A673 (cell line): Measurements from ENCODE around the gene GALNT7. TPM values are rescaled to one million over a fixed set of nuclear protein-coding genes. Genes with fewer than 3 reads are reported as not detected.

ENCODE experiments used
- BruUV-seq: library from RNA; stranded (reverse); fragments of 400-500 nt; replicated peaks from 2 replicates; lab custom pipeline; 2021; lab: Mats Ljungman, UMichigan
- CTCF ChIA-PET: fragments of 300-600 bp; sonication (Branson Sonifier 250); formaldehyde crosslinking; loops from one replicate; lab custom pipeline; 2022; ENCODE audit warnings: antibody characterized with exemption; lab: Charles Lee
- POLR2A ChIA-PET: fragments of 300-600 bp; sonication (Branson Sonifier 250); formaldehyde crosslinking; loops from one replicate; lab custom pipeline; 2022; ENCODE audit warnings: antibody characterized with exemption; ENCODE audit not compliant: low non-redundant PET; lab: Charles Lee
- DNase-seq: peaks from one replicate; pipeline ENCODE4 v3.0.0-alpha.2; 2015; ENCODE audit warnings: low spot score
- H3K27ac ChIP-seq: fragments of 200-600 bp; sonication (generic); 2 replicates; pipeline ENCODE4 v1.5.1; 2016; ENCODE audit warnings: mixed run types, low read depth, mild to moderate bottlenecking, mixed read lengths, antibody characterized with exemption, low read length; ENCODE audit not compliant: poor library complexity, severe bottlenecking
- H3K27me3 ChIP-seq: fragments of 200-600 bp; sonication (generic); replicated peaks from 2 replicates; pipeline ENCODE4 v1.6.1; 2017; ENCODE audit warnings: mixed run types, low read depth, mild to moderate bottlenecking, mixed read lengths, antibody characterized with exemption, low read length; ENCODE audit not compliant: insufficient read depth, poor library complexity
- H3K36me3 ChIP-seq: fragments of 200-600 bp; sonication (generic); 2 replicates; pipeline ENCODE4 v1.6.1; 2016; ENCODE audit warnings: mixed run types, mild to moderate bottlenecking, mixed read lengths, antibody characterized with exemption, low read length; ENCODE audit not compliant: insufficient read depth, poor library complexity, severe bottlenecking
- H3K4me1 ChIP-seq: fragments of 200-600 bp; sonication (generic); 2 replicates; pipeline ENCODE4 v1.6.1; 2017; ENCODE audit warnings: mixed run types, mild to moderate bottlenecking, mixed read lengths, antibody characterized with exemption, low read length; ENCODE audit not compliant: insufficient read depth, poor library complexity, severe bottlenecking
- H3K4me3 ChIP-seq: fragments of 200-600 bp; sonication (generic); 2 replicates; pipeline ENCODE4 v1.5.1; 2016; ENCODE audit warnings: low read depth, mixed run types, mild to moderate bottlenecking, mixed read lengths, low read length; ENCODE audit not compliant: poor library complexity, severe bottlenecking
- H3K9me3 ChIP-seq: fragments of 200-600 bp; sonication (generic); 2 replicates; pipeline ENCODE4 v1.6.1; 2016; ENCODE audit warnings: mixed run types, low read depth, mild to moderate bottlenecking, mixed read lengths, antibody characterized with exemption, low read length; ENCODE audit not compliant: poor library complexity, severe bottlenecking
- CTCF ChIP-seq: fragments of 300-800, 200-600 bp; sonication (generic); conservative IDR thresholded peaks from 2 replicates; pipeline ENCODE4 v1.5.1; 2017; ENCODE audit warnings: low read depth, mild to moderate bottlenecking, antibody characterized with exemption, low read length, moderate library complexity, mixed read lengths
- EZH2 ChIP-seq: fragments of 200-600 bp; sonication (generic); IDR thresholded peaks from 2 replicates; pipeline ENCODE4 v1.6.1; 2017; ENCODE audit warnings: borderline replicate concordance, low read depth, mild to moderate bottlenecking, mixed read lengths, antibody characterized with exemption, low read length; ENCODE audit not compliant: poor library complexity, severe bottlenecking
- intact Hi-C: fragments of 100-400 bp; cut with micrococcal nuclease; formaldehyde crosslinking; loops from one replicate; pipeline ENCODE4 v1.10.0; 2022; ENCODE audit not compliant: unreplicated experiment
- total RNA-seq: library from RNA; stranded (reverse); gene quantifications from 2 replicates; pipeline ENCODE4 v1.2.3, GENCODE V29; 2021

The GALNT7 gene
- total RNA-seq, 1 experiment from 2014 or later: 89.7 TPM

GRCh38 chr4:173160871-173161270 is 7.7 kb upstream of the GALNT7 start:
- no peaks in the 10 kb centered on the region for H3K9me3 ChIP-seq
- H3K27me3 ChIP-seq: no peaks in the 10 kb centered on the region
- ChIA-PET POLR2A (no interaction called here), CTCF (no interaction called here)
- TF ChIP-seq CTCF (no peak), EZH2 (no peak)
- no peaks in the 10 kb centered on the region for H3K4me1 ChIP-seq
- no TSS peak for BruUV-seq
- H3K4me3 ChIP-seq: no peak overlapping the region
- no peak for DNase-seq
- H3K27ac ChIP-seq: no peak overlapping the region
- intact Hi-C loops: no loop called here
- H3K36me3 ChIP-seq: peaks cover 8% of the 10 kb centered on the region

- ChIA-PET CTCF (no interaction called here), POLR2A (no interaction called here)
- no peak overlapping the region for H3K4me3 ChIP-seq
- peaks cover 8% of the 10 kb centered on the region for H3K36me3 ChIP-seq
- H3K27ac ChIP-seq: no peak overlapping the region
- BruUV-seq: no TSS peak
- H3K27me3 ChIP-seq: no peaks in the 10 kb centered on the region
- no peaks in the 10 kb centered on the region for H3K9me3 ChIP-seq
- intact Hi-C loops: no loop called here
- no peak for DNase-seq
- H3K4me1 ChIP-seq: no peaks in the 10 kb centered on the region
- TF ChIP-seq CTCF (no peak), EZH2 (no peak)
These were observed 7.3 kb upstream of the GALNT7 start for GRCh38 chr4:173161311-173161710.

GRCh38 chr4:173165706-173166105 is 2.9 kb upstream of the GALNT7 start:
- intact Hi-C loops: no loop called here
- TF ChIP-seq EZH2 (no peak), CTCF (no peak)

More at GRCh38 chr4:173165706-173166105, 2.9 kb upstream of the GALNT7 start:
- POLR2A ChIA-PET: no interaction called here
- H3K27ac ChIP-seq: no peak overlapping the region
- no peaks in the 10 kb centered on the region for H3K27me3 ChIP-seq
- peaks cover 9% of the 10 kb centered on the region for H3K4me1 ChIP-seq
- peaks cover 8% of the 10 kb centered on the region for H3K36me3 ChIP-seq
- CTCF ChIA-PET: no interaction called here
- H3K4me3 ChIP-seq: no peak overlapping the region
- no peaks in the 10 kb centered on the region for H3K9me3 ChIP-seq
- DNase-seq: no peak
- BruUV-seq: no TSS peak
